Measurements from ENCODE around the gene USP50. TPM values are rescaled to one million over a fixed set of nuclear protein-coding genes. Genes with fewer than 3 reads are reported as not detected.
"Not testable (repeated sequence)": the region's sequence is repeated elsewhere in the genome, so short reads cannot be mapped to it uniquely, and the experiment has no call there.

Gene USP50
- total RNA-seq: not detected

DNA sequence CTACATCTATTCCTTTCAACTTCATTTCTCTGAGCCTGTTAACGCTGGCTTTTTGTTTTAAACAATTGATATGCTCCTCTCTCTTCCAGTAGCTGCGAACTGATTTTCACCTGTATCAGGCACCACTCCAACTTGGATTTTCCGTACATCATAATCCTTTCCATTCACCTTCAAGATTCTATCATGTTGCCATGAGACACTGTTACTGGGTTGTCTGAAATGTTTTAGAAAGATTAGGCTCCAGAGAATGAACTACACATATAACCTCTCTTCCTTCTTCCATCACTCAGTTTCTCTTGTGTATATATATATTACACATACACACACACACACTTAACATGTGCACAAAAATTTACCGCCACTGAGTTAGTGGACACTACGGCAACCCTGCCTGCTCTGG, at the start of gene USP50:
Gene USP50, minus strand, starts transcription at position 101 of the 400 bp plus-strand sequence. CDS start 141 bp downstream, outside the sequence.
- Mint-ChIP-seq H3K9me3 (no peaks in the 10 kb centered on the region), H3K36me3 (no peaks in the 10 kb centered on the region), H3K27ac (peak within 1 kb of the TSS in 1 of 2 donors; percentile 50)
- no peak for DNase-seq (ENCODE audit: low spot score in 2 of 2)
- ATAC-seq: no peak

DNA sequence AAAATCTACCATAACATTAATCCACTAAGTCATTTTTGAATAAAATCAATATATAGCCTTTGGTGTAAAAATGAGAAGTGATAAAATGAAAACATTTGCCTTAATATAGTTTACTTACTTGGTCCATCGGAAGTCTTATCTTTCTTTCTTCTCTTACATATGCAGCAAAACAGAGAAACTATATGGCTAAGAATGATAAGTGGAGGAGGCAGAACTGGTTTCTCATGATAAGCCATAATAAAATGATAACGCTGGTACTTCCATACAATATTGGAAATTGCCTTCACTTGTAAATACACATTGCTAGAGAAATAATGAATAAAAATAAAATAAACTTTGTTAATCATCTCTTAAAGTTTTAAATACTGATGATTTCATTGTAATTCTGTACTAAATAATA, 47.8 kb upstream of the USP50 start:
- no peaks in the 10 kb centered on the region for H3K9me3 Mint-ChIP-seq
- H3K27ac Mint-ChIP-seq: no peak overlapping the region
- ATAC-seq (no peak), DNase-seq (ENCODE audit: low spot score in 2 of 2) (no peak)
- peaks cover 0 to 18% of the 10 kb centered on the region in 2 donors for H3K36me3 Mint-ChIP-seq

DNA sequence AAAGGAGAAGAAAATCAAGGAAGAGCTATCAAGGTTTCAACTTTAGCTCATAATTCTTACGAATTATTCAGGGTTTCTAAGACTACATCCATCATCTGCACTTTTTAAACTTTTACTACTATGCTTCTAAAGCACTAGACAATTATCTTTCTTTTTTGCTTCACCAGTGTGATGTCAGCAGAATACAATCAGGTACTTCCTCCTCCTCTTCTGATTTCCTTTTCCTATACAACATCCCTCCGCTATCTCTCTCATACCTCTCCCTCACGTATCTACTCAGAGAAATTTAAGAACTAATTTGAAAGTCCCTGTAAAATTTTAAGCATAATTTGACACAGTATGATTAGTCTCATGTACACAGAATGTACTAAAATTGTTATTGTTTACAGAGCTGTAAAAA, 47.3 kb upstream of the USP50 start:
- Mint-ChIP-seq H3K36me3 (peaks cover 3 to 18% of the 10 kb centered on the region in 2 donors), H3K9me3 (no peaks in the 10 kb centered on the region), H3K27ac (no peak overlapping the region)
- DNase-seq (ENCODE audit: low spot score in 2 of 2) (no peak), ATAC-seq (no peak)

DNA sequence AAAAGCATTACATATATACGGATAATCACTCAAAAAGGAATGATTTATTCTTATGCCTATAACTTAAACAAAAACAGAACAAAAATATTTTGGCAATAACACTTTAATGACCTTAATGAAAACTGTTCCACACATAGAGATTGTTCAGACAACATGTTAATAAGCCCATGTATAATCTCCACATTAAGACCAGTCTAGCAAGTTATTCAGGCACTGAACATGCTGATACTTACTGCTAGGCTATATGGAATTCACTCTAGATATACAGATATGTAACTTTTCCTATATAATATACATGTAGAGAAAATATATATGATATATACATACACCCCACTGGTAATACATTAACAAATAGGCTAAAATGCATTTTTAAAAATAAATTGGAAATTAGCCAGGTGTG, 43.8 kb upstream of the USP50 start:
- ATAC-seq (no peak), DNase-seq (ENCODE audit: low spot score in 2 of 2) (no peak)
- H3K36me3 Mint-ChIP-seq: peaks cover 11 to 23% of the 10 kb centered on the region in 2 donors
- H3K27ac Mint-ChIP-seq: no peak overlapping the region
- no peaks in the 10 kb centered on the region for H3K9me3 Mint-ChIP-seq

DNA sequence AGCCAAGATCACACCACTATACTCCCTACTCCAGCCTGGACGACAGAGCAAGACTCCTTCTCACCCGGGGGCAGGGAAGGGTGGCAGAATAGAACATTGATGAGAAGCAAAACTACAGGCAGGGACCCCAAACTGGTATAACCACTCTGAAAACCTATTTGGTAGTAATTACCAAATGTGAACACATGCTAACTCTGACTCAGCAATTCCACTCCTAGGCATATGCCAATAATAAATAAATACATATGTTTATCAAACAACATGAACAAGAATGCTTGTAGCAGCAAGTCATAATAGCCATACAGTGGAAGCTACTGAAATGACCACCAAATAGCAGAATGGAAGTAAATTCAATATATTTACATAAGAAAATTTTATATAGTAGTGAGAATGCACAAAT, 31.0 kb upstream of the USP50 start:
- peaks cover 5 to 8% of the 10 kb centered on the region in 2 donors for H3K36me3 Mint-ChIP-seq
- no peaks in the 10 kb centered on the region for H3K9me3 Mint-ChIP-seq
- DNase-seq (ENCODE audit: low spot score in 2 of 2) (no peak), ATAC-seq (no peak)
- H3K27ac Mint-ChIP-seq: peak overlapping the region in 1 of 2 donors; percentile 49

DNA sequence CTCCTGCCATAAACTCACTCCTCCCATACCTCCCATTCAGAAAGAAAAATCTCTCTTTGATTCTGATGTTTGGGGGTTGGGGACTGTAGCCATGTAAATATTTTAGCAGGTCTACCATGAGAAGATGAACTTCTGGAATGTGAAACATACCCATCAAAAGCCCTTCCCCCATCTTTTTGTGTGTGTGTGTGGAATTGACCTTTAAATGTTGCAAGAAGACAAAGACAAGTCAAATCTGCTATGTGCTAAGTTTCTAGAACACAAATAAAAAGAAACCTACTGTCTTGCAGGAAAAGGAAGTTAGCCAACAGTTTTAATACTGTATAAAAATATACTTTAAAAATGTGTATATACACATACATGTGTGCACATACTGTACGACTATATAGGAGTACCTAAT, 29.7 kb upstream of the USP50 start:
- ATAC-seq: no peak
- DNase-seq (ENCODE audit: low spot score in 2 of 2): no peak
- Mint-ChIP-seq H3K9me3 (no peaks in the 10 kb centered on the region), H3K27ac (peak overlapping the region; percentile 9 to 49), H3K36me3 (peaks cover 5 to 8% of the 10 kb centered on the region in 2 donors)

DNA sequence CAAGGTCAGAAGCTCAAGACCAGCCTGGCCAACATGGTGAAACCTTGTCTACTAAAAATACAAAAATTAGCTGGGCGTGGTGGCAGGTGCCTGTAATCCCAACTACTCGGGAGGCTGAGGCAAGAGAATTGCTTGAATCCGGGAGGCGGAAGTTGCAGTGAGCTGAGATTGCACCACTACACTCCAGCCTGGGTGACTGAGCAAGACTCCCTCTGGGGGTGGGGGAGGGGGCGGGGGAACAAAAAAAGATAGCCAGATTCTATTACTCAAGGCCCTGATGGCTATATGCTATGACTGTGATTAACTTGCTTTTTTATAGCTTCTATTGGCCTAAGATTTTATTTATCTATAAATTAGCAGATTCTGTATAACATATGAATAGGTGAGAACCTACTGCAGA, 27.4 kb upstream of the USP50 start:
- H3K36me3 Mint-ChIP-seq: peaks cover 5 to 15% of the 10 kb centered on the region in 2 donors
- not testable (repeated sequence) for H3K27ac Mint-ChIP-seq; ATAC-seq; H3K9me3 Mint-ChIP-seq; DNase-seq (ENCODE audit: low spot score in 2 of 2)

DNA sequence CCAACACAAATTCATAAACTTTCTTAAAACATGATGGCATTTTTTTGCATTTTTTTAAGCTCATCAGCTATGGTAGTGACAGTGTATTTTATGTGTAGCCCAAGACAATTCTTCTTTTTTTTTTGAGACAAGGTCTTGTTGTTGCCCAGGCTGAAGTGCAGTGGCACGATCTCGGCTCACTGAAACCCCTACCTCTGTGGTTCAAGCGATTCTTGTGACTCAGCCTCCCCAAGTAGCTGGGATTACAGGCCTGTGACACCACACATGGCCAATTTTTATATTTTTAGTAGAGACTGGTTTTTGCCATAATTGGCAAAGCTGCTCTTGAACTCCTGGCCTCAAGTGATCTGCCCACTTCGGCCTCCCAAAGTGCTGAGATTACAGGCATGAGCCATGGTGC, 17.3 kb upstream of the USP50 start:
- Mint-ChIP-seq H3K36me3 (peaks cover 5 to 17% of the 10 kb centered on the region in 2 donors), H3K9me3 (no peaks in the 10 kb centered on the region), H3K27ac (peak overlapping the region; percentile 71 to 78)
- DNase-seq (ENCODE audit: low spot score in 2 of 2): no peak
- peak; percentile 31 to 55 for ATAC-seq

DNA sequence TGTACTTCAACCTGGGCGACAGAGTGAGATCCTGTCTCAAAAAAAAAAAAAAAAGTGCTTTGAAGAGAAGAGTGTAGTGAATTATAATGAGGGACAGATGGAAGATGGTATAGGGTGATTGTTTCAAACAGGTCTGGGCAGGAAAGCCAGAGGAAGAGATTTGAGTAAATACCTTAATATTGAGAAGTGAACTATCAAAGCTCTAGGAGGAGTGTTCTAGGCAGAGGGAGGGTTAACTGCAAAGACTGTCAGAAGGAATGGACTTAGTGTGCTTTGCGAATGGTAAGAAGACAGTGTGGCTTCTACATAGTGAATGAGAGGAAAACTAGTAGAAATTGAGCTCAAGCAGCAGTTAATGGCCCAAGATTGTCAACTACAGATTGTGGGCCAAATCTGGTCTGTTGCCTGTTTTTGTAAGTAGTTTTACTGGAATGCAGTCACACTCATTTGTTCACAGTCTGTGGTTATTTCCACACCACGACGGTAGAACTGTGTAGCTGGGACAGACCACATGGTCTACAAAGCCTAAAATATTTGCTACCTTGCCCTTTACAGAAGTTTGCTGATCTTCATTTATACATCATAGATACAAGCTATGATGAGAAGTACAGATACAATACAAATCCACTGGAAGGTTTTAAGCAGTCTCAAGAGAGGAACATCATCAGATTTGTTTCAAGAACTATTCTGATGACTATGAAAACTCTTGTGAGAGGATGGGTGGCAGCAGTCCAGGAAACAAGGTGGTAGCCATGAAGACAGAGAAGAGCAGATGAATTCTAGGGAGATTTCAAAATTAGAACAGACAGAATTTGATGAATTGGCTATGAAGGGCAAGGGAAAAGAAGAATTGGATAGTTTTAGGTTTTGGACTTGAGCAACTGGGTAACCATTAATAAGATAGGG, 16.5 kb upstream of the USP50 start:
- DNase-seq (ENCODE audit: low spot score in 2 of 2) (peak in 1 of 2 donors; percentile 13), ATAC-seq (peak; percentile 83 to 89)
- Mint-ChIP-seq H3K36me3 (peaks cover 5 to 17% of the 10 kb centered on the region in 2 donors), H3K9me3 (no peaks in the 10 kb centered on the region), H3K27ac (peak overlapping the region; percentile 71 to 78)

DNA sequence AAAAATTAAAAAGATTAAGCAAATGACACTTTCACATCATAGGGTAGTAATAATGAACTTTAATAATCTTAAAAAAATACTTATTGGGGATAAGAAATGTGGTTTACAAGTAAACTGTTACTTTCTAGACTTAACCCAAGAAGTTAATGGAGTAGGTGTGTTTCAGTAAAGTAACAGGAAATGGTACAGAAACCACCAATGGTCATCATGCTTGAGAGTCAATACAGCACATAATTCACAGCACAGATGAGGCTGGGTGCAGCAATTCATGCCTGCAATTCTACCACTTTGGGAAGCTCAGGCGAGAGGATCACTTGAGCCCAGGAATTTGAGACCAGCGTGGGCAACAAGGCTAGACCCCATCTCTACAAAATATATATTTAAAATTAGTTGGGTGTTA, 11.5 kb upstream of the USP50 start:
- DNase-seq (ENCODE audit: low spot score in 2 of 2) (no peak), ATAC-seq (no peak)
- Mint-ChIP-seq H3K27ac (peak overlapping the region in 1 of 2 donors; percentile 36), H3K9me3 (no peaks in the 10 kb centered on the region), H3K36me3 (peaks cover under 1 to 13% of the 10 kb centered on the region in 2 donors)

DNA sequence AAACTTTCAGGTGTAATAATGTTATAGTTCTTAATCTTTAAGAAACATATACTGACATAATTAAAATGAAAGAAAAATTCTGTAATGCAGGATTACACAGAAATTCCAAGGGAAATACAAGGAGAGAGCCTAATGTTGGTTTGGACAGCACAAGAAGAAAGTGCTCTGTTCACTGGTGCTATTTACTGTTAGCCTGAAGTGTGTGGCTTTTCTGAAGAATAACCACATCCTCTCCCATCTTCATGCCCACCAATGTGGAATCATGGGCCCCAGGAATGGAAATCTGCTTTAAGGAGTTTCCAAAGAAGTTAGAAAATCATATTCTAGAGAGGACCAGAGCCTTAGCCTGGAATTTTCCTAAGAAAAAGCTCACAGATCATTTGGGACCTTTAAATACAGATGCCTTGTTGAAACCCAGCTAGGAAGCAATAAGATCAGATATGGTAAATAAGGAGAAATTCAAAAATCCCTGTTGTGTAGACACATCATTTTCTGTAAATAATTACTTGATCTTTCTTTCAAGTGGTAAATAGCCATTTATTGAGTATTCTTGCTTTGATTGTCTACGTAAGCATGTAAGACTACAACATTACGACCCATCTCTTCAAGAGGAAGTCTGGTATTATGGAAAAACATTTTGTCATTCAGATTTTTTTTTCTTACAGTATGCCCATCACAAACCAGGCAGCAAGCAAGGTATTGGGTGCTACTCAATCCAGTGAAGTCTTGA, 10.3 kb upstream of the USP50 start:
- ATAC-seq (no peak), DNase-seq (ENCODE audit: low spot score in 2 of 2) (no peak)
- H3K27ac Mint-ChIP-seq: no peak overlapping the region
- H3K9me3 Mint-ChIP-seq: no peaks in the 10 kb centered on the region
- H3K36me3 Mint-ChIP-seq: peaks cover 0 to 4% of the 10 kb centered on the region in 2 donors

DNA sequence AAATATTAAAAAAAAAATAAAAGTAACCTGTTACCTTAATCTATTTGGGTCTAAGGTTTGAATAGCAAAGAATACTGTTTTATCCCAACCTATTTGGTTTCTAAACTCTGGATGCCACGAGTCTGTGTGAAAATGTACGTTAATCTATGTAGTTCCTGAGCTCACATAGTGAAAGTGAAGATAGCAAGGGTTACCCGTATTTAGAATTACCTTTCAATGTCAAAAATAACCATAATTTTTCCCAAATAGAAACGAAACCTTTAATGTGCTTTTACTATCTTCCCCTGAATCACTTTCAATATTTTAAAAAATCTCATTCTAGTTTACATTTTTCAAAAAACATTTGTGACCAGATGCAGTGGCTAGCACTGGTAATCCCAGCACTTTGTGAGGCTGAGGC, 5.8 kb upstream of the USP50 start:
- DNase-seq (ENCODE audit: low spot score in 2 of 2): no peak
- Mint-ChIP-seq H3K27ac (no peak overlapping the region), H3K9me3 (no peaks in the 10 kb centered on the region), H3K36me3 (peaks cover 0 to 3% of the 10 kb centered on the region in 2 donors)
- peak in 1 of 2 donors; percentile 48 for ATAC-seq

DNA sequence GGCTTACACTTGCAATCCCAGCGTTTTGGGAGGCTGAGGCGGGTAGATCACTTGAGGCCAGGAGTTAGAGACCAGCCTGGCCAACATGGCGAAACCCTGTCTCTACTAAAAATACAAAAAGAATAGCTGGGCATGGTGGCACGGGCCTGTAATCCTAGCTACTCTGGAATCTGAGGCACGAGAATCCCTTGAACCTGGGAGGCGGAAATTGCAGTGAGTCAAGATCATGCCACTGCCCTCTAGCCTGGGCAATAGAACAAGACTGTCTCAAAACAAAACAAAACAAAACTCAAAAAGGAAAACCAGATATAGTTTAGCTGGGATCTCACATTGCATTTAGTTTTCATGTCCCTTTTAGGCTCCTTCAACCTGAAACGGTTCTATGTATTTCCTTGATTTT, 2.9 kb upstream of the USP50 start:
- DNase-seq (ENCODE audit: low spot score in 2 of 2) (no peak), ATAC-seq (no peak)
- Mint-ChIP-seq H3K36me3 (no peaks in the 10 kb centered on the region), H3K9me3 (no peaks in the 10 kb centered on the region), H3K27ac (no peak overlapping the region)

DNA sequence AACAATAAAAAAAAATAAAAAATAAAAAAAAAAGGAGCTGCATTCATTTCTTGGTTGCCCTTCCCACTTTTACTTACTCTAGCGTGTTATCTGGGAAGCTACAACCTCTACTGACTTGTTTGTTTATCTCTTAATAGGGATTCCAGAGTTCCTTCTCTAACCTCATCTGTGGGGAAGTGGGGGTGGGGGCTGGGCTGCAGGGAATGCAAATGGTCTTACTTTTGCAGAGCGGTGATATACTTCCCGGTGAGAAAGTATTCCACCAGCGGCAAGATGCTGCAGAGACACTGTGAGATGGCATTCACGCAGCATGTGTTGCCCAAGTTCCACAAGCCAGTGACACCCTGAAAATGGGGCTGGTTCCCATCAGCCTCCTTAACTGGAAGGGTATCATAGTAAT, 2.1 kb downstream of the USP50 start:
- no peak for DNase-seq (ENCODE audit: low spot score in 2 of 2)
- no peaks in the 10 kb centered on the region for H3K36me3 Mint-ChIP-seq
- no peak overlapping the region for H3K27ac Mint-ChIP-seq
- H3K9me3 Mint-ChIP-seq: no peaks in the 10 kb centered on the region
- ATAC-seq: no peak

DNA sequence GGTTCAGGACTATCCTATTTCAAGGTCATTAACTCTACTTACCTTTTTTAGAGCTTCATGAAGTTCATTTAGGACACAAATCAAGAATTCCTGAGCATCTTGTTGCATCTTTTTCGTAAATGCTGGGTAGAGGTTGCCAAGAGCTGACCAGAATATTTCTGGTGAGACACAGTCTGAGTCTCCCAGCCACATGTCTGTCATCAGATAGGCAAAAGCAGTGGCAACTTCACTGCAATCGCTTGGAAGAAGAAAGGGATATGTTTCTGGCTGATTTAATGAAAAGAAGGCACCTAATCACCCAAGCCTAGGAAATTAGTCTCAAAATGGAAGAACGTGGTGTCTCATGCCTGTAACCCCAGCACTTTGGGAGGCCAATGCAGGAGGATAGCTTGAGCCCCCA, 2.9 kb downstream of the USP50 start:
- Mint-ChIP-seq H3K9me3 (no peaks in the 10 kb centered on the region), H3K27ac (no peak overlapping the region), H3K36me3 (no peaks in the 10 kb centered on the region)
- ATAC-seq (no peak), DNase-seq (ENCODE audit: low spot score in 2 of 2) (no peak)

DNA sequence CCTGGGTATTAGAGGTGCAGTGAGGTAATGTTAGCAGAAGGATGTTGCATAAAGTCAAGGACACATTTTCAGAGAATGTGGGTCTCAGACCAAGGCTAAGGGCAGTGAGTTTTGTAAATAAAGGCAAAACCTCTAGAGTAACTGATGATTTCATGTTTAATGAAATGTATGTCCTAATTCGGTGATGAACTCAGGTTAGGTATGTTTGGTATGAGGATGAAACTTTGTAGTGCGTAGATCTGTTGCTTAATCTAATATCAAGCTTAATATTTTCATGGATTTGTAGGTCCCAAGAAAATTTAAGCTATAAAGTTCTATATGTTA, 3.6 kb downstream of the USP50 start:
- no peak for DNase-seq (ENCODE audit: low spot score in 2 of 2)
- Mint-ChIP-seq H3K9me3 (no peaks in the 10 kb centered on the region), H3K36me3 (no peaks in the 10 kb centered on the region), H3K27ac (no peak overlapping the region)
- ATAC-seq: no peak

DNA sequence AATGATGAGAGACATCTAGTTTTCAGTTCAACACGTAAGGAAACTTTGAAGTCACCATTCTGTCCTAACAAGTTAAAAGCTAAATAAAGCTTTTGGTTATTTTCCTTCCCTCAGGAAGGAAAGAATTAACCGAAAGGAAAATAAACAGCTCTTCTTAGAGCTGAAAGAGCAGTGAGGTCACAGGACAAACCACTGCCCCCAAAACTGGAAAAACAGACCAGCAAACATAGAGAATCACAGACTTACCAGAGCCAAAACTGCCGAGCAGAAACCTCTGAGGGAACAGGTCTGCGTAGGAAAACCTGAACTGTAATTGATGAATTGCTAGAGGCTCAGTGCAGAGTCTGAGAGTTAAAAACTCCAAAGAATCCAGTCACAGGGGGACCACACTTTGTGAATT, 14.7 kb downstream of the USP50 start:
- ATAC-seq: no peak
- Mint-ChIP-seq H3K27ac (no peak overlapping the region), H3K36me3 (peaks cover 0 to 5% of the 10 kb centered on the region in 2 donors), H3K9me3 (no peaks in the 10 kb centered on the region)
- DNase-seq (ENCODE audit: low spot score in 2 of 2): no peak
